VCaP (cell line): ENCODE results near the gene CCDC8.

Experiments used
- H3K27ac ChIP-seq: fragments of 450-650 bp; 2 replicates; pipeline ENCODE4 v1.5.1; 2017
- TF ChIP-seq, protein P1 (sequence below): fragments of 450-650 bp; conservative IDR thresholded peaks from 2 replicates; pipeline ENCODE4 v1.5.1; 2017; ENCODE audit warnings: mild to moderate bottlenecking, moderate library complexity

Gene CCDC8

GRCh38 chr19:46388311-46389095, 24.9 kb downstream of the CCDC8 start:
- TF ChIP-seq, protein P1, sequence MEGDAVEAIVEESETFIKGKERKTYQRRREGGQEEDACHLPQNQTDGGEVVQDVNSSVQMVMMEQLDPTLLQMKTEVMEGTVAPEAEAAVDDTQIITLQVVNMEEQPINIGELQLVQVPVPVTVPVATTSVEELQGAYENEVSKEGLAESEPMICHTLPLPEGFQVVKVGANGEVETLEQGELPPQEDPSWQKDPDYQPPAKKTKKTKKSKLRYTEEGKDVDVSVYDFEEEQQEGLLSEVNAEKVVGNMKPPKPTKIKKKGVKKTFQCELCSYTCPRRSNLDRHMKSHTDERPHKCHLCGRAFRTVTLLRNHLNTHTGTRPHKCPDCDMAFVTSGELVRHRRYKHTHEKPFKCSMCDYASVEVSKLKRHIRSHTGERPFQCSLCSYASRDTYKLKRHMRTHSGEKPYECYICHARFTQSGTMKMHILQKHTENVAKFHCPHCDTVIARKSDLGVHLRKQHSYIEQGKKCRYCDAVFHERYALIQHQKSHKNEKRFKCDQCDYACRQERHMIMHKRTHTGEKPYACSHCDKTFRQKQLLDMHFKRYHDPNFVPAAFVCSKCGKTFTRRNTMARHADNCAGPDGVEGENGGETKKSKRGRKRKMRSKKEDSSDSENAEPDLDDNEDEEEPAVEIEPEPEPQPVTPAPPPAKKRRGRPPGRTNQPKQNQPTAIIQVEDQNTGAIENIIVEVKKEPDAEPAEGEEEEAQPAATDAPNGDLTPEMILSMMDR, result no peak
- H3K27ac ChIP-seq, result no peak overlapping the region

DNA sequence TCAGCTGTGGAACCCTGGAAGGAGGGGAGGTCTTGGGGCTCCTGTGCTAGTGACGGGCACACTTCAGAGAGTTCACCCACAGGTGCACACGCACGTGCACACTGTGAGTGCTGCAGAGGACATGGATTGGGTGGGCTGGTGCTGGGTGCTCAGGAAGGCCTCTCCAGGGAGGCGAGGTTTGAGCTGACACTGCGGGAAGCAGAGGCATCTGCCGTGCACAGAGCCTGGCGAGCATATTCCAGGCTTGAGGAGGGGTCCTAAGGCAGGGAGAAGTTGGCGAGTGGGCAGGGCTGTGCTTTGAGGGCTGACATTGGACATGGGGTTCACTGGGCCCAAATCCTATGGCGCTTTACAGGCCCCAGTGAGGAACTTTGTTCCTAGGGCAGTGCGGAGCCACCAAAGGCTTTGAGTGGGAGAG, 25.6 kb downstream of the CCDC8 start:
- TF ChIP-seq, protein P1, result no peak
- H3K27ac ChIP-seq, result no peak overlapping the region

- TF ChIP-seq, protein P1, result no peak
- H3K27ac ChIP-seq, result no peak overlapping the region
Observed at GRCh38 chr19:46386996-46387712, 26.2 kb downstream of the CCDC8 start.

DNA sequence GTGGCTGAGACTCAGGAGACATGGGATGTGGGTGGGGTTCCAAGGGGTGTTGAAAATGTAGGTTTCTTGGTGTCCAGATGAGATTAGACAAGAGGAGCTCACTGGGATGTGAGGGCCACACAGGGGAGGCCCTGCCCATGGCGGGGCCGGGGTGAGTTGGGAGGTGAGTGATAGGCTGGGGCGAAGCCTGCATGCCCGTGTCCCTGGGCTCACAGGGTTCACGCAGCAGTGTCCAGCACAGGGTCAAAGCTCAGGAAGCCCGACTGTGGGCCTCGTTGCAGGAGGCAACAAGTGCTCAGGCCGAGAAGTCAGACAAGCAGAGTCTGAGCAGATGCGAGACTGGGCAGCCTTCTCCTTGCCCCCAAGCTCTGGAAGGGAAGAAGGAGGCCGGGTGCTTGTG, 27.2 kb downstream of the CCDC8 start:
- no peak overlapping the region for H3K27ac ChIP-seq
- TF ChIP-seq, protein P1, result no peak

- no peak overlapping the region for H3K27ac ChIP-seq
- TF ChIP-seq, protein P1, result no peak
Observed at GRCh38 chr19:46385636-46386035, 27.7 kb downstream of the CCDC8 start.

DNA sequence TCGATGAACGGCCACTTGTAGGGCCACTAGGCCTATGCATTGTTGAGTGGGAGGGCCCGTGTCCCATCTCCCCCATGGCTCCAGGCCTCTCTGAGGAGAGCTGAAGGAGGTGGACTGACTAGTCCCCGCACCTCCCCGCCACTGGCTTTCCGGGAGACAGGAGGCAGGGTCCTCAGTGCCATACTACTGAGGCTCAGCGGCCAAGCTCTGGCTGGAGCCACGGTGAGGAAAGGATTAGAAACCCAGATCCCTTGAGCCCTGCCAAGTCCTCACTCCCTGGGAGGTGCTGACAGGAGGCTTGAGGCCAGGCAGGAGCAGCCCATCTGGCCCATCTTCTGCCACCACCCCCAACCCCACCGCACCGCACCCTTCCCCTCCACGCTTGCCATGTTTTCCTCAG, 29.0 kb downstream of the CCDC8 start:
- H3K27ac ChIP-seq, result no peak overlapping the region
- TF ChIP-seq, protein P1, result no peak

GRCh38 chr19:46383846-46384245, 29.5 kb downstream of the CCDC8 start:
- no peak overlapping the region for H3K27ac ChIP-seq
- TF ChIP-seq, protein P1, result no peak
